ENCODE data around the gene TBATA.

Gene TBATA

DNA sequence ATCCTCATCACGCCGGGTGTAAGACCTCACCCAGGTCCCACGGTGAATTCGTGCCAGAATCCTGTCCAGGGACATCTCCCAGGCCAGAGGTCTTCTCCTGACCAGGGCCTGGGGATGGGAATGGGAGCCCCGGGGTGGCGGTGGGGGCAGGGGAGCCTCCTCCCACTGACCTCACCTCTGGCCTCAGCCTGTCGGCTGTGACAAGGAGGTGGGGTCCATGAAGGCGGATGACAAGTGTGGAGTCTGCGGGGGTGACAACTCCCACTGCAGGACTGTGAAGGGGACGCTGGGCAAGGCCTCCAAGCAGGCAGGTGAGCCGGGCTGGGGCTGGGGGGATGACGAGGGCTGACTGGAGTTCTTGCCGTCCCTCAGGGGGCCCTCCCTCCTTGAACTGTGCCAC, 41.3 kb downstream of the TBATA start:
- Histone ChIP-seq H3K27me3 (ENCODE audit: control insufficient read depth, insufficient read depth, low read length) (no peaks in the 10 kb centered on the region), H3K4me3 (ENCODE audit: low read length) (no peak overlapping the region), H3K36me3 (ENCODE audit: control insufficient read depth, insufficient read depth, low read length) (no peaks in the 10 kb centered on the region; the same call in 1 of the 2 replicates), H3K9me3 (ENCODE audit: control insufficient read depth, insufficient read depth, low read length) (no peaks in the 10 kb centered on the region), H3K27ac (ENCODE audit: low read length) (no peak overlapping the region), H3K4me1 (ENCODE audit: control insufficient read depth, insufficient read depth, low read length) (no peaks in the 10 kb centered on the region)
- WGBS (ENCODE audit: insufficient coverage, insufficient read length) = no CpG with 5 or more reads among the region's 13 CpGs
- no peak for DNase-seq (ENCODE audit: low read depth, low spot score)

DNA sequence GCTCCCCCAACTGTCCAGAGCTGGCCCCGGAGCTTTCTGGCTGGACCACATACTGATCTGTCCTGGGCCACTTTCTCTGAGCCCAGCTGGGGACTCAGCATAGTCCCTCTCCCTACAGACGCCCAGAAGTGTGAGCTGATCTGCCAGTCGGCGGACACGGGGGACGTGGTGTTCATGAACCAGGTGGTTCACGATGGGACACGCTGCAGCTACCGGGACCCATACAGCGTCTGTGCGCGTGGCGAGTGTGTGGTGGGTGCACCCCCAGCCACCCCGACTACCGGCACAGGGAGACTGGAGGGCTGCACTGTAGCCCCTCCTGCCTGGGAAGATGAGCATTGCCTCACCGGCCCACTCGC, 41.8 kb downstream of the TBATA start:
- Histone ChIP-seq H3K4me3 (ENCODE audit: low read length) (no peak overlapping the region), H3K9me3 (ENCODE audit: control insufficient read depth, insufficient read depth, low read length) (no peaks in the 10 kb centered on the region), H3K36me3 (ENCODE audit: control insufficient read depth, insufficient read depth, low read length) (no peaks in the 10 kb centered on the region; the same call in 1 of the 2 replicates), H3K27ac (ENCODE audit: low read length) (no peak overlapping the region), H3K27me3 (ENCODE audit: control insufficient read depth, insufficient read depth, low read length) (no peaks in the 10 kb centered on the region), H3K4me1 (ENCODE audit: control insufficient read depth, insufficient read depth, low read length) (0 out of 2 replicates have a peak, but pooled peaks cover 2% of the 10 kb centered on the region)
- WGBS (ENCODE audit: insufficient coverage, insufficient read length) = no CpG with 5 or more reads among the region's 17 CpGs
- DNase-seq (ENCODE audit: low read depth, low spot score) = no peak

DNA sequence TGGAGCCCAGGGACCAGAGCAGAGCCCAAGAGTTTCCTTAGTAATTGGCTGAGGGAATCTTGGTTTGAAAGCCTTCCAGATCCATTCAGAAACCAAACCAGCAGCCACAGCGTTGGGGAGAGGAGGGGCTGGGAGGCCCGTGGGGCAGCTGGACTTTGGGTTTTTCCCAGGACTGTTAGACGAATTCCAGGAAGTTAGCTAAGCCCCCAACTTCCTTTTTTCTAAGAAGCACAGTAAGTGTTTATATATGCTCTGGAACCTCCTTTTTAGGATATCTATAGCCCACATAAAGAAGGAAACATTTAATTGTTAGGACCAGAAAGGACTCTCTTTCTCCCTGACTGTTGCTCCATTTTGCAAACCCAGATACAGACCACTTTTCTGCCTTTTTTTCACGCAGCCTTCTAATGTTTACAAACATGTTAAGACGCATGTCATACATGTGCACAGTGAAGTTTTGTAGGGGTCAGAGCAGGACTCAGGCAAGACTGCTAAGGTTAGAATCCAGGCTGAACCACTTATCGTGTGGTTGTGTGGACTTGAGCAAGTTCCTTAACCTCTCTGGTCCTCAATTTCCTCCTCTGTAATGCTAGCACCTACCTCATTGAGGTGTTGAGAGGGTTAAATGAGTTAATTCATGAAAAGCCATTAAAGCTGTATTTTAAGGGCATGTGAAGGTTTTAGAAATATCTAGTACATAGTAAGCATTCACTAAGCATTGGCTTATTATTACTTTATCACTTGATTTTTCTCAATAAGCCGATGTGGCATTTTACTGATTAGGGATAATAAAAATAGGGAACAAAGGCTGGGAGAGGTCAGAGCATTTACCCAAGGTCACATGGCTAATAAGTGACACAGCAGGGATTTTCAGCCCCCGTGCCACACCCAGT, 42.4 kb downstream of the TBATA start:
- Histone ChIP-seq H3K9me3 (ENCODE audit: control insufficient read depth, insufficient read depth, low read length) (no peaks in the 10 kb centered on the region), H3K4me1 (ENCODE audit: control insufficient read depth, insufficient read depth, low read length) (0 out of 2 replicates have a peak, but pooled peaks cover 2% of the 10 kb centered on the region), H3K27ac (ENCODE audit: low read length) (no peak overlapping the region), H3K27me3 (ENCODE audit: control insufficient read depth, insufficient read depth, low read length) (no peaks in the 10 kb centered on the region), H3K4me3 (ENCODE audit: low read length) (no peak overlapping the region), H3K36me3 (ENCODE audit: control insufficient read depth, insufficient read depth, low read length) (no peaks in the 10 kb centered on the region; the same call in 1 of the 2 replicates)
- DNase-seq (ENCODE audit: low read depth, low spot score) = no peak
- WGBS (ENCODE audit: insufficient coverage, insufficient read length) = no CpG with 5 or more reads among the region's 8 CpGs

DNA sequence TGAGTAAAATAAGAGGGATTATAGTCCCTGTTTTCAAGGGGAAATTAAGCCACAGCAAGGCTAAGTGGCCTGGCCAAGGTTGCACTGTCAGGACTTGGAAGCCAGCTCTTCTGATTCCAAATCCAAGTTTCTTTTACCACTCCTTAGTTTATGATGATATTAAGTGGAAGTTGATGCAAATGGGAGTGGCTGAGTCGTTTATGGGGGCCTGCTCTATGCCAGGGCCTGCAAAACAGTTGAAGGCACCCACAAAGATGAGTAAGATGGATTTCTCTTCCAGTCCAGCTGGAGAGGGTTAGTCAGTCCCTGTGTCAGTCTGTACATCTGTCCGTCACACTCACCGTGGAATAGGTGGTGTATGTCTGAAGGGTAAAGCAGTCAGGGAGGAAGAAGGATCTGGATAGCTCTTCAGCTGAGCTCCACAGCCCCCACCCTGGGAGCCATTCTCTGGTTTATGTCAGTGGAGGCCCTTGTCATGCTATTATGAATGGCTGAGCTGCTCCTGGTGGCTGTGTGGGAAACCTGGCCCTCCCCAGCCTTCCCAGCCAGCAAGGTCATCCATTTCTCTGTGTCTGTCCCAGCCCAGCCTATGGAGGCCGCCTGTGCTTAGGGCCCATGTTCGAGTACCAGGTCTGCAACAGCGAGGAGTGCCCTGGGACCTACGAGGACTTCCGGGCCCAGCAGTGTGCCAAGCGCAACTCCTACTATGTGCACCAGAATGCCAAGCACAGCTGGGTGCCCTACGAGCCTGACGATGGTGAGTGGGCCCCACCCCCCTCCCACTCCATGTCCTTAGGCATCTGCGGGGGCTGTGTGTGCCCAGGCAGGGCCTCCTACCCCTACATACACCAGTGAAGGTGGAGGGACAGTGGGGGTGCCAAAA, 44.5 kb downstream of the TBATA start:
- Histone ChIP-seq H3K9me3 (ENCODE audit: control insufficient read depth, insufficient read depth, low read length) (no peaks in the 10 kb centered on the region), H3K4me3 (ENCODE audit: low read length) (no peak overlapping the region), H3K4me1 (ENCODE audit: control insufficient read depth, insufficient read depth, low read length) (0 out of 2 replicates have a peak, but pooled peaks cover 2% of the 10 kb centered on the region), H3K27ac (ENCODE audit: low read length) (no peak overlapping the region), H3K36me3 (ENCODE audit: control insufficient read depth, insufficient read depth, low read length) (no peaks in the 10 kb centered on the region; the same call in 1 of the 2 replicates), H3K27me3 (ENCODE audit: control insufficient read depth, insufficient read depth, low read length) (no peaks in the 10 kb centered on the region)
- no CpG with 5 or more reads among the region's 12 CpGs for WGBS (ENCODE audit: insufficient coverage, insufficient read length)
- DNase-seq (ENCODE audit: low read depth, low spot score) = no peak

DNA sequence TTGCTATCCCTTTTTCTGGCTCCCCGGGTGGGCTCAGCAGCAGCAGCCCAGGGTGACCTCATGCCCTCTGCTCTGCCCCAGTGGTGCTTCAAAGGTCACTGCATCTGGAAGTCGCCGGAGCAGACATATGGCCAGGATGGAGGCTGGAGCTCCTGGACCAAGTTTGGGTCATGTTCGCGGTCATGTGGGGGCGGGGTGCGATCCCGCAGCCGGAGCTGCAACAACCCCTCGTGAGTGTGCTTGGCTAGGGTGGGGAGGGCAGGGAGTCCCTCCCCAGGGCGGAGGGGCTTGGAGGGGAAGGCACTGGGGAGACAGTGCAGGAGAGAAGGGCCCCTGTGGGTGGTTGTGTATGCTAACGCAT, 46.4 kb downstream of the TBATA start:
- WGBS (ENCODE audit: insufficient coverage, insufficient read length) = no CpG with 5 or more reads among the region's 12 CpGs
- DNase-seq (ENCODE audit: low read depth, low spot score) = no peak
- H3K4me3 ChIP-seq (ENCODE audit: low read length) = no peak overlapping the region
- H3K4me1 ChIP-seq (ENCODE audit: control insufficient read depth, insufficient read depth, low read length) = 0 out of 2 replicates have a peak, but pooled peaks cover 2% of the 10 kb centered on the region
- H3K27ac ChIP-seq (ENCODE audit: low read length) = no peak overlapping the region
- H3K36me3 ChIP-seq (ENCODE audit: control insufficient read depth, insufficient read depth, low read length) = no peaks in the 10 kb centered on the region; the same call in 1 of the 2 replicates
- H3K27me3 ChIP-seq (ENCODE audit: control insufficient read depth, insufficient read depth, low read length) = no peaks in the 10 kb centered on the region
- H3K9me3 ChIP-seq (ENCODE audit: control insufficient read depth, insufficient read depth, low read length) = no peaks in the 10 kb centered on the region

DNA sequence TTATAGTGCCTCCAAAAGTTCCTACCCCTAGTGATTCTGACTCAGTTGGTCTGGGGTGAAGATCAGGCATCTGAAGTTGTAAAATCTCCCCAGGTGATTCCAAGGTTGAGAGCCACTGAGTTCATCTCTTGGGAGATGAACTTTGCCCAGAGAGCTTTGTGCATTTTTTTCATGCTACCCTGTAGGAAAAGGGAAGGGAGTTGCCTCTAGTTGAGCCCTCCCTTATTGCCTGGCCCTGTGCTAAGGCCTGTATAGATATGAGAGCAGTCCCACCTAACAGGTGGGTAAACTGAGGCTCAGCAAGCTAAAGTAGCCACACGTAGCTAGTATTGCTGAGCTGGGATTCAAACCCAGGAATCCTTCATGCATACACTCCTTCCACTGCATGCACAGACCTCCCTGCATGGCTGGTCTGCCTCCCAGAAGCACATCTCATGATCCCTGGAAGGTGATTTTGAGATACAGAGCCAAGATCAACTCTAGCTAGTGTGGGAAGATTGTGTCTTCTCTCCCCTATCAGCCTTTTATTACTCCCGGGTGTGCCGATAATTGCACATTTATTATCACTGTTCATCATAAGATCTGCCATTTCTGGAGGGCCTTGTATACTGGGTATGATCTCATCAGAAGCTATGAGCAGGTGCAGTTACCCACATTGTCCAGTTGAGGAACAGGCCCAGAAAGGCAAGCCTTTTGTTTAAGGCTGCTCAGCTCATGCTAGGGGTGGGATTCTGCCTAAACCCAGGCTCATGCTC, 47.0 kb downstream of the TBATA start:
- no peaks in the 10 kb centered on the region for H3K9me3 ChIP-seq (ENCODE audit: control insufficient read depth, insufficient read depth, low read length)
- H3K36me3 ChIP-seq (ENCODE audit: control insufficient read depth, insufficient read depth, low read length) = no peaks in the 10 kb centered on the region
- H3K4me3 ChIP-seq (ENCODE audit: low read length) = no peak overlapping the region
- WGBS (ENCODE audit: insufficient coverage, insufficient read length) = no CpG with 5 or more reads among the region's 3 CpGs
- DNase-seq (ENCODE audit: low read depth, low spot score) = no peak
- 0 out of 2 replicates have a peak, but pooled peaks cover 2% of the 10 kb centered on the region for H3K4me1 ChIP-seq (ENCODE audit: control insufficient read depth, insufficient read depth, low read length)
- no peak overlapping the region for H3K27ac ChIP-seq (ENCODE audit: low read length)
- no peaks in the 10 kb centered on the region for H3K27me3 ChIP-seq (ENCODE audit: control insufficient read depth, insufficient read depth, low read length)

DNA sequence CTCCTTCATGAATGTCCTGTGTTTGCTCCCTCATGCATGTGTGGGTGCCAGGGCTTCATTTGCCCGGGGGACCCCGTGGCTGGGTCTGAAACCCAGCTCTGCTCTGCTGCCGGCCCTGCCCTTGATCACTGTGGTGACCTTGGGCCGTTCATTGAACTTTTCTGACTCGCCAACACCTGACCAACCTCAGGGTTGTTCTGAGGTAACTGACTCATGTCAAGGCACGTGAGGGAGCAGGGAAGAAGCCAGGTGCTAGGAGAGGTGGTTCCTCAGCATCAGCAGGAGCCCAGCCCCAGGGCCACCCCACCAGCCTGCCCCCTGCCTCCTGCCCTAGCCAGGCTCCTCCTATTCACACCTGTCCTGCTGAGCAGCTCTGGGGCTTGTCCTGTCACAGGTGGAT, 47.9 kb downstream of the TBATA start:
- 0 out of 2 replicates have a peak, but pooled peaks cover 2% of the 10 kb centered on the region for H3K4me1 ChIP-seq (ENCODE audit: control insufficient read depth, insufficient read depth, low read length)
- no peak overlapping the region for H3K27ac ChIP-seq (ENCODE audit: low read length)
- H3K4me3 ChIP-seq (ENCODE audit: low read length) = no peak overlapping the region
- no peaks in the 10 kb centered on the region for H3K36me3 ChIP-seq (ENCODE audit: control insufficient read depth, insufficient read depth, low read length)
- H3K9me3 ChIP-seq (ENCODE audit: control insufficient read depth, insufficient read depth, low read length) = no peaks in the 10 kb centered on the region
- no peaks in the 10 kb centered on the region for H3K27me3 ChIP-seq (ENCODE audit: control insufficient read depth, insufficient read depth, low read length)
- WGBS (ENCODE audit: insufficient coverage, insufficient read length) = no CpG with 5 or more reads among the region's 6 CpGs
- no peak for DNase-seq (ENCODE audit: low read depth, low spot score)

DNA sequence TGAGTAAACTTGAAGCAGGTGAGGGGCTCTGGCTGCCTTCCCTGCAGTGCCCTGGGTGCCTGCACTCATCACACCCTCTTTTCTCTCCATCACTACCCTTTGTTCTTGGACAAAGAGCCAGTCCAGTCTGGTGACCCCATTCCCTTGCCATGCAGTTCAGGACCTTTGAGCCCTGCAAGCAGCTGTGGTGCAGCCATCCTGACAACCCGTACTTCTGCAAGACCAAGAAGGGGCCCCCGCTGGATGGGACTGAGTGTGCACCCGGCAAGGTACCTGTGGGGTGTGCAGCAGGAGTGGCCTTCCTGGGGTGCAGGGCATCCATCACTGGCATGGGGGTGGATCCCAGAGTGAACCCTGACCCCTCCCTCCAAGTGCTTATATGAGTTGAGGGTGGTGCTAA, 48.7 kb downstream of the TBATA start:
- H3K4me3 ChIP-seq (ENCODE audit: low read length) = no peak overlapping the region
- WGBS (ENCODE audit: insufficient coverage, insufficient read length) = no CpG with 5 or more reads among the region's 3 CpGs
- DNase-seq (ENCODE audit: low read depth, low spot score) = no peak
- no peaks in the 10 kb centered on the region for H3K9me3 ChIP-seq (ENCODE audit: control insufficient read depth, insufficient read depth, low read length)
- no peaks in the 10 kb centered on the region for H3K27me3 ChIP-seq (ENCODE audit: control insufficient read depth, insufficient read depth, low read length)
- H3K4me1 ChIP-seq (ENCODE audit: control insufficient read depth, insufficient read depth, low read length) = 0 out of 2 replicates have a peak, but pooled peaks cover 2% of the 10 kb centered on the region
- H3K36me3 ChIP-seq (ENCODE audit: control insufficient read depth, insufficient read depth, low read length) = no peaks in the 10 kb centered on the region
- no peak overlapping the region for H3K27ac ChIP-seq (ENCODE audit: low read length)

DNA sequence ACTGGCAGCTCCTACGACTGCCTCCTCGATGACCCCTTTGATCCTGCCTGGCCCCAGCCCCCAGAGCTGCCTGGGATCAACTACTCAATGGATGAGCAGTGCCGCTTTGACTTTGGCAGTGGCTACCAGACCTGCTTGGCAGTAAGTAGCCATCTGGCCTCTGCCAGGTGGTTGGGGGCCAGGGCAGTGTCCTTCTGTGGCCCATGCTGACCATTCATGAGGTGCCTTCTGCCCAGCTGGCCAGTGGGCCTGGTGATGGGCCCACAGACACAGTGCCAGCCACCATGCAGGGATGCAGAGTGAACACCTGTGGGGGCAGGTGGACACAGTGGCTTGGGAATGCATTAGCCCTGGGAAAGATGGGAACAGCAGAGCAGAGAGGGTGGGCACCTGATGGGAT, 50.0 kb downstream of the TBATA start:
- no peak overlapping the region for H3K27ac ChIP-seq (ENCODE audit: low read length)
- 0 out of 2 replicates have a peak, but pooled peaks cover 2% of the 10 kb centered on the region for H3K4me1 ChIP-seq (ENCODE audit: control insufficient read depth, insufficient read depth, low read length)
- DNase-seq (ENCODE audit: low read depth, low spot score) = no peak
- no peaks in the 10 kb centered on the region for H3K36me3 ChIP-seq (ENCODE audit: control insufficient read depth, insufficient read depth, low read length)
- no peaks in the 10 kb centered on the region for H3K9me3 ChIP-seq (ENCODE audit: control insufficient read depth, insufficient read depth, low read length)
- no CpG with 5 or more reads among the region's 3 CpGs for WGBS (ENCODE audit: insufficient coverage, insufficient read length)
- H3K4me3 ChIP-seq (ENCODE audit: low read length) = no peak overlapping the region
- H3K27me3 ChIP-seq (ENCODE audit: control insufficient read depth, insufficient read depth, low read length) = no peaks in the 10 kb centered on the region

DNA sequence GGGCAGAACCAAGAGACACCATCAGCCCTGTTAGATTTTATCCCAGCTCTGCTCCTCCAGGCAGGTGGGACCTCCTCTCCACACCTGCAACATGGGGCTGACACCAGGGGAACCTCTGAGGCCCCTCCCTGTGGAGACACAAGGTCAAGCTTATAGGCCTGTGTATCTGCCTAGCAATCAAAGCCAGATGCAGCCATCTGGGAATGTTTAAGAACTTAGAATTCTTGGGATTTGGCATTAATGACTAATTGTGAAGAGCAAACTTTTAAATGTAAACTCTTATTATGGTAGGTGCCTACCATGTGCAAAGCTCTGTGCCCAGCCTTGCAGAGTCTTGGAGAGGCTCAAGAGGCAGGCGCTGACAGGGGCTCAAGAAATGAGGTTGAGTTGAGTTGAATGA, 52.1 kb downstream of the TBATA start:
- no CpG with 5 or more reads among the region's 1 CpG for WGBS (ENCODE audit: insufficient coverage, insufficient read length)
- Histone ChIP-seq H3K27me3 (ENCODE audit: control insufficient read depth, insufficient read depth, low read length) (no peaks in the 10 kb centered on the region), H3K36me3 (ENCODE audit: control insufficient read depth, insufficient read depth, low read length) (no peaks in the 10 kb centered on the region), H3K9me3 (ENCODE audit: control insufficient read depth, insufficient read depth, low read length) (no peaks in the 10 kb centered on the region), H3K4me3 (ENCODE audit: low read length) (no peak overlapping the region), H3K4me1 (ENCODE audit: control insufficient read depth, insufficient read depth, low read length) (no peaks in the 10 kb centered on the region), H3K27ac (ENCODE audit: low read length) (no peak overlapping the region)
- no peak for DNase-seq (ENCODE audit: low read depth, low spot score)
